ENCODE data around the gene DYNLT2. TPM values are rescaled to one million over a fixed set of nuclear protein-coding genes. Genes with fewer than 3 reads are reported as not detected.

DYNLT2 gene
- total RNA-seq: 1 to 10 TPM; 2.2 to 2.4 TPM

DNA sequence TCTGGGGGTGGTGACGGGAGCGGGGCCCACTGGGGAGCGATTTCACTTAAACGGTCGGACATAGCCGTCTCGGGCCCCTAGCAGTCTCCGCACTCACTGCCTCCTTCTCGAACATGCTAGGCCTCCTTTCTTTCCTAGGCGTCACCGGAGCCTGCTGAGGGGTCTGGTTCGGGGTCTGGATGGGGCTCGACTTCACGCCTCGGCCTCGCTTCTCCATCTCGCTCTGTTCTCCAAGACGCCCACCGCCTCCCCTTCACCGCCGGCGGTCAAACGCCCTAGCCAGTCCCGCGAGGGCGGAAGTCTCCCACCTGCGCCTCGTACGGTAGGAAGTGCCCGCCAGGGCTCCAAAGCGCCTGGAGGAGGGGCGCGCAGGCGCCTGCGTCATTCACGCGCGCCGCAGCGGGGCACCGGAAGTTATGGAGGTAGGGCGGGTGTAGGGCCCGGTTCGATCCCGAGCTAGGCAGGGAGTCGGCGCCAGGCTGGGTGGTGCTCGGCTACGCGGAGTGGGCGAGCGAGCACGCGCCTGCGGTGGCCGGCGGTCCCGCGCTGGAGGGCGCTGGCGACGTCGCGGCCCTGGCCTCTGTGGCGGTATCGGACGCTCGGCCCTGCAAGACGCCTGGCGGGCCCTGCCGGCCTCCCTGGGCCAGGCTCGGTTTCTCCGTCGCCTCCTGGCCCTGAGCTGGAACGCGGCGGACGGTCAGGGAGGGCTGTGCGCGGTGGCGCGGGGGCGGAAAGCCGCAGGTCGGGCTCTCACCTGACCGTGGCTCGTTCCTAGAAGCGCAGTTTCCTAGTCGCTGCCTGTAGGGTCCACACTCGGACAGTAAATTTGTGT lies at the start of gene DYNLT2, which contains the start of gene ERMARD:
DYNLT2 (minus strand) TSS at position 331 of the 832 bp plus-strand sequence; CDS start at position 217, 114 bp downstream.
ERMARD (plus strand) TSS at position 381 of the 832 bp plus-strand sequence; CDS start at position 417, 36 bp downstream.
- Mint-ChIP-seq H3K9me3 (peaks cover 3% of the 10 kb centered on the region), H3K4me3 (peak within 1 kb of the TSS; percentile 100), H3K36me3 (ENCODE audit: low read depth) (peaks cover 25% of the 10 kb centered on the region), H3K27me3 (no peaks in the 10 kb centered on the region), H3K27ac (peak within 1 kb of the TSS; percentile 100), H3K4me1 (ENCODE audit: low read depth) (peaks cover 28% of the 10 kb centered on the region)
- POLR2A ChIA-PET: interaction anchor here (0.6 to 7.7 kb wide), 15 partner anchors 8 to 802 kb away, joined by 3 to 73 read pairs (median 4); partner anchors contain the start of genes C6orf120, PHF10, PSMB1 and TBP
- TF ChIP-seq CTCF (IDR thresholded peaks at IDR 0.05): no peak
- DNase-seq (peak; percentile 94), ATAC-seq (peak; percentile 97)
- intact Hi-C loops (cut with micrococcal nuclease): loop anchor here (2.0 kb wide), 2 partner anchors 25 to 49 kb away; partner anchors contain the start of genes C6orf120 and WDR27
- CTCF ChIA-PET: interaction anchor here (1.0 to 3.6 kb wide), 4 partner anchors 29 to 48 kb away, joined by 3 to 11 read pairs (median 4); no protein-coding TSS in a partner anchor

- Mint-ChIP-seq H3K4me1 (ENCODE audit: low read depth) (peaks cover 35% of the 10 kb centered on the region), H3K9me3 (no peaks in the 10 kb centered on the region), H3K27ac (no peak overlapping the region), H3K36me3 (ENCODE audit: low read depth) (no peaks in the 10 kb centered on the region), H3K4me3 (no peak overlapping the region), H3K27me3 (peaks cover 42% of the 10 kb centered on the region)
- DNase-seq: no peak
- peak; percentile 45 for ATAC-seq
- POLR2A ChIA-PET: interaction anchor here (1.1 kb wide), 1 partner anchor 13 kb away, joined by 3 read pairs; no protein-coding TSS in a partner anchor
- TF ChIP-seq CTCF (IDR thresholded peaks at IDR 0.05): no peak
- intact Hi-C loops (cut with micrococcal nuclease): no loop called here
- CTCF ChIA-PET: interaction anchor here (1.7 to 3.7 kb wide), 2 partner anchors 10 to 31 kb away, joined by 7 to 10 read pairs; no protein-coding TSS in a partner anchor
These were observed 49.5 kb upstream of the DYNLT2 start for GRCh38 chr6:169800668-169801395.

- Mint-ChIP-seq H3K27ac (no peak overlapping the region), H3K4me1 (ENCODE audit: low read depth) (peaks cover 29% of the 10 kb centered on the region), H3K36me3 (ENCODE audit: low read depth) (no peaks in the 10 kb centered on the region), H3K27me3 (peaks cover 36% of the 10 kb centered on the region), H3K4me3 (no peak overlapping the region), H3K9me3 (no peaks in the 10 kb centered on the region)
- DNase-seq (no peak), ATAC-seq (no peak)
- POLR2A ChIA-PET: no interaction called here
- no peak for TF ChIP-seq CTCF (IDR thresholded peaks at IDR 0.05)
- CTCF ChIA-PET: interaction anchor here (1.7 to 3.7 kb wide), 2 partner anchors 10 to 31 kb away, joined by 7 to 10 read pairs; no protein-coding TSS in a partner anchor
- intact Hi-C loops (cut with micrococcal nuclease): no loop called here
These were observed 48.8 kb upstream of the DYNLT2 start for GRCh38 chr6:169800116-169800667.

- no peak for TF ChIP-seq CTCF (IDR thresholded peaks at IDR 0.05)
- ATAC-seq (no peak), DNase-seq (no peak)
- intact Hi-C loops (cut with micrococcal nuclease): loop anchor here (10.0 kb wide), 1 partner anchor 715 kb away; no protein-coding TSS in a partner anchor
- Mint-ChIP-seq H3K4me1 (ENCODE audit: low read depth) (peaks cover 22% of the 10 kb centered on the region), H3K27me3 (peaks cover 34% of the 10 kb centered on the region), H3K27ac (no peak overlapping the region), H3K9me3 (no peaks in the 10 kb centered on the region), H3K4me3 (no peak overlapping the region), H3K36me3 (ENCODE audit: low read depth) (no peaks in the 10 kb centered on the region)
- POLR2A ChIA-PET: no interaction called here
- CTCF ChIA-PET: interaction anchor here (1.7 to 3.7 kb wide), 2 partner anchors 9 to 32 kb away, joined by 7 to 10 read pairs; no protein-coding TSS in a partner anchor
These were observed 48.1 kb upstream of the DYNLT2 start for GRCh38 chr6:169799474-169799926.
